AML-193 (cell line): ENCODE measurements around the gene CCDC51.
"Not testable (repeated sequence)": the region's sequence is repeated elsewhere in the genome, so short reads cannot be mapped to it uniquely, and the experiment has no call there.

ENCODE experiments used
- DNase-seq, 2 experiments: peaks; one replicate each; lab custom pipeline; 2025; lab: John Stamatoyannopoulos, UW

CCDC51 gene

DNA sequence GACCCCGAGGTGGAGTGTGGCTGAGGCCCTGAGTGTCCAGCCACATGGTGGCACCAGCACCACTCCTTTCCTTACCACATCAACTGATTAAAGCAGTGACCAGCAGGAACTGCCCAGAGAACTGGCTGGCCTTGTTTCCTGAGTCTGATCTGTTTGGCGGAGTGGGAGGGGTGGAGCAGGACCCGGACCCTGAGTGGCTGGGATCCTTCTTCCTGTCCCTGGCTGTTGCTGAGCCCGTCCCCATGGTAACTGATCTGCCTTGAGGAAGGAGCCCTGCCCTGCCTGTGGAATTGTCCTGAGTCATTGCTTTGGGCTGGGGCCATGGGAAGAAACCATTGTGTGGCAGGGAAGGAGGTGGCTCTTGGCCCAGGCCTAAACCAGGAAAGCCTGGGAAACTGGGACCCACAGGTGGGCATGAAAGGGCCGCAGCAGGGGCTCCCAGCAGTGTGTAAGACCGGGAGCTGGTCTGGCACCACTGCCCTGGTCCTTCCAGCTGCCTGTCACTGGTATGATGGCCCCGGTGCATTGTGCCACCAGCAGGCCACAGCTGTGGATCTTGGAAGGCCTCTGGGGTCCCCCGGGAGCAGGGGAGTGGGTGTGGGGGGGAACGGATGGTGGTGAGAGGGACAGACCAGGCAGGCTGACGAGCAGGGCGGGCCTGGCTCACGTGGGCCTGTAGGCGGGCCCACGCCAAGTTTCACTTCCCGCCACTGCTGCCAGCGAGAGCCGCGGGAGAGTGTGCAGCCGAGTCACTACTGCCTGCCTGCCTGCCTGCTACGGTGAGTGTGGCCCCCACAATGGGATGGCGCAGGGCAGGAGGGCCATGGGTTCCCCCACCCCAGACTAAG lies 25.8 kb upstream of the CCDC51 start:
- peak; percentile 98 for DNase-seq

DNA sequence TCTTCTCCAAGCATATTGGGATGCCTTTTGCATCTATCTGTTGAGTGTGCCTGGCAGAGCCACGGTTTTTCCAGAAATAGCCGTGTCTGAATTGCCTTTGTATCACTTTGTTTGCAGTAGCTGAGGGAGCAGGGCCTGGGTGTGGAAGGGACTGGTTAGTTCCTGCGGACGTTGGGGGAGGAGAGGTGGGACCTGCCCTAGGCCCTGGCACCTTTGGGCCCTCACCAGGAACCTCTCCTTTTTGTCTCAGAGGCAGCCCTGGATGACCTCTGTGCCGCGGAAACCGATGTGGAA lies 25.3 kb upstream of the CCDC51 start:
- DNase-seq: no peak

DNA sequence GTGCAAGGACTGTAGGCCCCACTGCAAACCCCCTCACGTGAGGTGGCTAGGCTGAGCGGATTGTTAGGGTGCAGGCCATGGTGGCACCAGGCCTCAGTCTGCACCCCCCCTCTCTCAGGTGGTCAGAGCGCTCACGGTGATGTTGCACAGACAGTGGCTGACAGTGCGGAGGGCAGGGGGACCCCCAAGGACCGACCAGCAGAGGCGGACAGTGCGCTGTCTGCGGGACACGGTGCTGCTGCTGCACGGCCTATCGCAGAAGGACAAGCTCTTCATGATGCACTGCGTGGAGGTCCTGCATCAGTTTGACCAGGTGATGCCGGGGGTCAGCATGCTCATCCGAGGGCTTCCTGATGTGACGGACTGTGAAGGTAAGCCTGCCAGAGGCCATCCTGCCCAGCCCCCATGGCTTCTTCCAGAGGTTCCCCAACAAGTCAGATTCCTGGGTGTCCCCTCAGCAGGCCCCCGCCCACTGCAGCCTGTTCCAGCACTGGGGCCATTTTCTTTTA lies 24.8 kb upstream of the CCDC51 start:
- no peak for DNase-seq

DNA sequence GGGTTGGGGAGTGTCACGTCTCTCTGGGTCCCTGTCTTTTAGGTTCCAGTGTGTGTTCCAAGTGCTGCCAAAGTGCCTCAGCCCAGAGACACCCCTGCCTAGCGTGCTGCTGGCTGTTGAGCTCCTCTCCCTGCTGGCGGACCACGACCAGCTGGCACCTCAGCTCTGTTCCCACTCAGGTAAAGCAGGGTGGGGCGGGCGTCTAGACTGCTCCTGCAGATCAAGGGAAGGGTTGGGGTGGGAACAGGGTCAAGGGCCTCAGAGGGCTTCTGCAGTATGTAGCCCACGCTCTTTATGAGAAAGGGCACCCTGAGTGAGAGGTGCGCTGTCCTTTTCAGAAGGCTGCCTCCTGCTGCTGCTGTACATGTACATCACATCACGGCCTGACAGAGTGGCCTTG lies 23.8 kb upstream of the CCDC51 start:
- DNase-seq: no peak

DNA sequence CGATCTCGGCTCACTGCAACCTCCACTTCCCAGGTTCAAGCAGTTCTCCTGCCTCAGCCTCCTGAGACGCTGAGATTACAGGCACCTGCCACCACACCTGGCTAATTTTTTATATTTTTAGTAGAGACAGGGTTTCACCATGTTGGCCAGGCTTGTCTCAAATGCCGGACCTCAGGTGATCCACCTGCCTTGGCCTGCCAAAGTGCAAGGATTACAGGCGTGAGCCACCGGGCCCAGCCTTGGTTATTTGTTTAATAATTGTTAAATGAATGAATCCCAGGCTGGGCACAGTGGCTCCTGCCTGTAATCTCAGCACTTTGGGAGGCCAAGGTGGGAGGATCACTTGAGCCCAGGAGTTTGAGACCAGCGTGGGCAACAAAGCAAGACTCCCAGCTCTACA lies 21.8 kb upstream of the CCDC51 start:
- DNase-seq: not testable (repeated sequence)

DNA sequence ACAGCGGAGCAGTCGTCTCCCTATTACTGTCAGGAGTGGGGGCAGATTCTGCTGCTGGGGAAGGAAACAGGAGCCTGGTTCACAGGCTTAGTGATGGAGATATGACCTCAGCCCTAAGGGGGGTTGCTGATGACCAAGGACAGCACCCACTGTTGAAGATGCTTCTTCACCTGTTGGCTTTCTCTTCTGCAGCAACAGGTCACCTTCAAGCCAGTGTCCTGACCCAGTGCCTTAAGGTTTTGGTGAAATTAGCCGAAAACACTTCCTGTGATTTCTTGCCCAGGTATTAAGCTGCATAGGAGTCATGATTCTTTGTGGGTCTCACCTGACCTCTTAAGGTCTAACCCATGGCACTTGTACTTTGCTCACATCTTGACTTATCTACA lies 20.6 kb upstream of the CCDC51 start:
- DNase-seq: no peak

DNA sequence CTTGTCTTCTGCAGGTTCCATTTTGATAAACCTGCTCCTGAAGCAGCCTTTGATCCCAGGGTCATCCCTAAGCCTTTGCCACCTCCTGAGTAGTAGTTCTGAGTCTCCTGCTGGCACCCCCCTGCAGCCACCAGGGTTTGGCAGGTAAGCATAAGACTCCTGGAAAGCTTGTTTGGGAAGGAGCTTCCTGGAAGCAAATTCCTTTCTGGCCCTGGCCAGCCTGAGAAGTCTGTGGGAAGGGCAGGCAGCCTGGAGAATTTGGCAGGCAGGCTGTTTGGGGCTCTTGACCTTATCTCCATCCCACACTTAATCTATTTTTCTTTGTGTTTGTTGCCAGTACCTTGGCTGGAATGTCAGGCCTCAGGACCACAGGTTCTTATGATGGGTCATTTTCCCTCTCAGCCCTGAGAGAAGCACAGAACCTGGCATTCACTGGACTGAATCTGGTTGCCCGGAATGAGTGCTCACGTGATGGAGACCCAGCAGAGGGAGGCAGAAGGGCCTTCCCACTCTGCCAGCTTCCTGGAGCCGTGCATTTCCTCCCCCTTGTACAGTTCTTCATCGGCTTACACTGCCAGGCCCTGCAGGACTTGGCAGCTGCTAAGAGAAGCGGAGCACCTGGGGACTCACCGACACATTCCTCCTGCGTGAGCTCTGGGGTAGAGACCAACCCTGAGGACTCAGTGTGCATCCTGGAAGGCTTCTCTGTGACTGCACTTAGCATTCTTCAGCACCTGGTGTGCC lies 20.0 kb upstream of the CCDC51 start:
- DNase-seq: no peak

DNA sequence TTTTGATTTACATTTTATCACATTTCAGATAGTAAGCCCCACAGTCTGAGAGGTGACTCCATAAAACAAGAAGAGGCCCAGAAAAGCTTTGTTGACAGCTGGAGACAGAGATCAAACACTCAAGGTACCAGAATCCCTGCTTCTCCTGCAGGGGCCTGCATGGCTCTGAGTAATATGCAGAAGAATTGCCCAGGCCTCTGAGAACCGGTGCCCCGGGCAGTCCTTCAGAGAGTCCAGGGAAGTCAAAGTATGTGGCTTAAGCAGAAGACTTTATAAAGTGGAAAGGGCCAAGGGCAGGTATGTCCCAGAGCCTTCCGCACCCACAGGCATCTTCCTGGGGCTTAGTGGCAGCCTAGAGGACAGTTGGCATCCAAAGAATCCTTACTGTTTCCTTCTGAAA lies 19.4 kb upstream of the CCDC51 start:
- no peak for DNase-seq

DNA sequence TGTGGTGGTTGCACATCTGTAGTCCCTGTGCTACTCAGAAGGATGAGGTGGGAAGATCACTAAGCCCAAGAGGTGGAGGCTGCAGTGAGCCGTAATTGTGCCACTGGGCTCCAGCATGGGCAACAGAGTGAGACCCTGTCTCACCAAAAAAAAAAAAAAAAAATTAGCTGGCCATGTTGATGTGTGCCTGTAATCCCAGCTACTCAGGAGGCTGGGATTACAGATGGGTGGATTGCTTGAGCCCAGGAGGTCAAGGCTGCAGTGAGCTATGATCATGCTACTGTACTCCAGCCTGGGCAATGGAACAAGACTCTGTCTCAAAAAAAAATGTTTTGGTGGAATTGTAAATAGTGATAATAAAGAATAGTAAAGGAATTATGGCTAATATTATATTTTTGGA lies 16.5 kb upstream of the CCDC51 start:
- DNase-seq: no peak

DNA sequence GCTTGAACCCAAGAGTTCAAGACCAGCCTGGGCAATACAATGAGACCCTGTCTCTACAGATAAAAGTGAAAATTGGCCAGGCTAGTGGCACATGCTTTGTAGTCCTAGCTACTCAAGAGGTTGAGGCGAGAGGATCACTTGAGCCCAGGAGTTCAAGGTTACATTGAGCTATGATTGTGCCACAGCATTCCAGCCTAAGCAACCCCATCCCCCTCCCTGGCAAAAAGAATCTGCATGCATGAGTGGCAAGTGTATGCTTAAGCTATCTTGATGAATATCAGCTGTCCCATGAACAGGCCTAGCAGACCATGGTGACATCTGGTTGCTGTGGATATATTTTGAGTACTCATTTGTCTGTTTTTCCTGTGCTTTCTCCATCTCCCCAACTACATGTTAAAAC lies 11.4 kb upstream of the CCDC51 start:
- no peak for DNase-seq

DNA sequence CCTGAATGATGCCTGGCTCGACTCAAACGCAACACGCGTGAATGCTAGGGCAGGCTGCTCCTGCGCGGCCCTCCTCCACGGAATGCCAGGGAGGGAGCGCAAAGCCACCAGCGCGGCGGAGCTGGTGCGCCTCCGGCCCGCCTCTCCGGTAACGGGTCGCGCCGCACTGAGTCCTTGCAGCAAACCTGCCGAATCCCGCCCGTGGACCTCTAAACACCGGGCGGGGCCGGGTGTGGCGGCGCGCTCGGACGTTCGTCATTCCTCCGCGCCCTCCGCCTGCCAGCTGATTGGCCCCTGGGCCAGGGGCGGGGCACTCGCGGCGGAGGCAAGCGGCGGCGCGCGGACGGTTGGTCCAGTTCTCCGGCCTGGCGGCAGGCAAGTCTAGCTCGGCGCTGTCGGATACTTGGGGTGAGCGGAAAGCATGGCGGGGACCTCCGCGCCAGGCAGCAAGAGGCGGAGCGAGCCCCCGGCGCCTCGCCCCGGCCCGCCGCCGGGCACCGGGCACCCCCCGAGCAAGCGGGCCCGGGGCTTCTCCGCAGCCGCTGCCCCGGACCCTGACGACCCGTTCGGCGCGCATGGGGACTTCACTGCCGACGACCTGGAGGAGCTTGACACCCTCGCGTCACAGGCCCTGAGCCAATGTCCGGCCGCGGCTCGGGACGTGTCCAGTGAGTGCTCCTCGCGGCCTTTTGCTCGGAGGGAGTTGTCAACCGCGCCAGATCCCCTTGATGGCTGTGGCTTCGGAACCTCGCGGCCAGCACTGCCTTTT lies 6.7 kb upstream of the CCDC51 start, which contains the start of gene ATRIP:
Gene ATRIP, plus strand, starts transcription at position 313 of the 769 bp plus-strand sequence. Its CDS starts 109 bp downstream, at position 422.
- DNase-seq: peak; percentile 91 to 96

DNA sequence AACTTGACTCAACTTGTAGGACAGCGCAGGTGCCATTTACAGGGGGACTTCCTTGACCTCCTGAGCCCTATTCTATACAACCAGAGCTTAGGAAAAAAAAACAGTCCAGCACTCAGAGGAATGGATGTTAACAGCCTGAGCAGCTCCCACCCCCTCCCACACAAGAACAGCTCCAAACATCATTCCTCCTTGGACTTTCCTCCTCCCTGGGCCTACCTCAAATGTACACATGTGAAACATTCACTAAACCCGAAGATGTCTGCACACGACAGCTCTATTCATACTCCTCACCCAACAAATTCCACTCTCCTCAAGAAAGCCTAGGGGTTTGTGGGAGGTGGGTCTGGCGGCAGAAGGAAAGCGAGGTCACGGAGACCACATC lies 6.1 kb upstream of the CCDC51 start:
- no peak for DNase-seq

DNA sequence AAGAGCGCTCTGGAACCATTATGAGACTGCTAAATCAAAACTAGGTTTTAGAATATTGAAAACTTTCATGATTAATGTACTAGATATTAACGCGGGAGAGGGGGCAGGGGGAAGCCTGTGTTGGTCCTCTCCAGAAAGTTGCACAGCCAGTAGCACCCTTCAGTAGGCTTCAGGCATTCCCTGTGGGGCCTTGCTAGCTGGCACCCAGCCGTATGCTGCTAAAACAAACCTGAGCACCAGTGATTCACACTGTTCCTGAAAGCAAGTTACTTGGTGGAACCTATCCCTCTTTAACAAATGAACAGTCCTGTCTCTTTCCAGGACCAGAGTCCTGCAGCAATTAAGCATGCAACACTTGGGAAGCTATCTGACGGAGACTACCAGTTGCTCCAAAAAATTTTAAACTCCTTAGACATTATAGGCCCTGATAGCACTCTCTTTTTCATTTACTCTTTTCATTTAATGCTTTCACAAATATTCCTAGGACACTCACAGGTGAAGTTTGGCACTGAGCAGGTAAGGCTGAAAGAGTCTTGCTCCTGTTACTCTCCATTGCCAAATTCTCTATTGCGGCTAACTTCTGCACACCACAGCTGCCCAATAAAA lies 5.5 kb upstream of the CCDC51 start:
- DNase-seq: no peak

DNA sequence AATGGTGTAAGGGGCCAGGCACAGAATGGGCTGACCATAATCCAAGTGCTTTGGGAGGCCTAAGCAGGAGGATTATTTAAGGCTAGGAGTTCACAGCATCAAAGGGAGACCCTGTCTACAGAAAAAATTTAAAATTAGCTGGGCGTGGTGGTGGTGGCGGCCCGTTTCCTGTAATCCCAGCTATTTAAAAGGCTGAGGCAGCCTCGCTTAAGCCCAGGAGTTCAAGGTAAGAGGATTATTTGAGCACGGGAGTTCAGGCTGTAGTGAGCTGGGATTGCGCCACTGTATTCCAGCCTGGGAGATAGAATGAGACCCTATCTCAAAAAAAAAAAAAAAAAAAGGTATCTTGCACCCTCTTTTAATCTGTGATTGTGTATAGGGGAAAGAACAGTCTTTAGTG lies 2.0 kb upstream of the CCDC51 start:
- DNase-seq: no peak

DNA sequence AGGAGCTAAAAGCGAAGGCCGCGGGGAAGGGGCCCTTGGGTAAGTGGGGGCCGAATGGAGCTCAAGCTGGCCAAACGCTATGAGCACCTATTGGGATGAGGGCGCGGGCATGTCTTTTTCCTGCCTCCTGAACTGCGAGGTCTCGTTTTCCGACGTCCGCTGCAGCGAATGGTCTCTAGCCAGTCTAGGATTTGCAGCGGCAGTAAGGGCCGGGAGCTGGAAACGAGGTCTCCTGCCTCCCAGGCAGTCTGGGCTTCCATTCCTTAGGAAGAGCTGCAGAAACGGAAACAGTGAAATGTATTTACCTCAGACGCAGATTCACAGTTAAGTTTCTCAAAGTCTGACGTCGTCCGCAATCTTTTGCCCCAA lies 655 bp upstream of the CCDC51 start:
- no peak for DNase-seq

DNA sequence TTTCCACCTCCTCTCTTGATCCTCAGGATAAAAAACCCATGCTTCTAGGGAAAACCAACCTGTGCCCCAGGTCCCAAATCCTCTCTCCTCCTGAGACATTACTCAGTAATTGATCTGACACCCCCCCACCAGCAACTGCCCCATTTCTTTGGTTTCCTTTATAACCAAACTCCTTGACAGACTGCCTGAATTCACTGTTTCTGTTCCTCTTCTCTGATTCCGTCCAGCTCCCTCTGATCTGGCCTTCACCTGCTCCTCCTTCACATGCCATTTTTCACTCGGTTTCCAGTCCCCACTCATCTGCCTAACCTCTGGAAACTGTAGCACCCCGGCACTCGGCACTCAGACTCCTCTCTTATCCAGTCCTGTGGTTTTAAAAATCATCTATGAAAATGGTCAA lies 2.1 kb downstream of the CCDC51 start:
- no peak for DNase-seq

DNA sequence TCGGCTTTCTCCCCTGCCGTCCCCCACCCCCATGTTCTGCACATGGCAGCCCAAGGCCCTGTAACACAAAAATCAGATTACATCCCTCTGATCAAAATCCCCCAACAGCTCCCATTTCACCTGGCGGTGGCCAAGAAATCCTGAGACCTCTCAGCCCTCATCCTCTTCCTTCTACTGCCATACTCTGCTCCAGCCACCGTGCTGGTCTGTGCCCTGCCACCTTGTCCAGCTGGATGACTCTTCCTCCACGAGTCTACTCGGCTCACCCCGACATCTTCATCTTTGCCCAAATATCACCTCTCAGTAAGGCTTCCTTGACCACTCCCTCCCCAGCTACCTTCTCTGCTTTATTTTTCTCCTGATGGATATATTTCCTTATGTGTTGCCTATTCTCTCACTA lies 3.1 kb downstream of the CCDC51 start:
- no peak for DNase-seq

DNA sequence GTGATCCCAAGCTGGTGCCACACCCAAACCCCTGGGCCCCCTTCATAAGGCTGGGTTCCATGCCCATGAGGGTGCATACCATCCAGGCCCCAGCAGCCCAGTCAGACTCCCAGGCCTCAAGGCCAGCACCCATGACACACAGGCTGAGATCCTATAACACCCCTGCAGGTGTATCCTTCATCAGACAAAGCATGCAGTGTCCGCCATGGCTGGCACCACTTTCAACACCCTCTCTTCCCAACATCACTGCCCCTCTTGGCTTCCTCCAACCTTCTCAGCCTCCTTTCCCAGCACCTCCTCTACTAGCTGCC lies 3.5 kb downstream of the CCDC51 start:
- no peak for DNase-seq

DNA sequence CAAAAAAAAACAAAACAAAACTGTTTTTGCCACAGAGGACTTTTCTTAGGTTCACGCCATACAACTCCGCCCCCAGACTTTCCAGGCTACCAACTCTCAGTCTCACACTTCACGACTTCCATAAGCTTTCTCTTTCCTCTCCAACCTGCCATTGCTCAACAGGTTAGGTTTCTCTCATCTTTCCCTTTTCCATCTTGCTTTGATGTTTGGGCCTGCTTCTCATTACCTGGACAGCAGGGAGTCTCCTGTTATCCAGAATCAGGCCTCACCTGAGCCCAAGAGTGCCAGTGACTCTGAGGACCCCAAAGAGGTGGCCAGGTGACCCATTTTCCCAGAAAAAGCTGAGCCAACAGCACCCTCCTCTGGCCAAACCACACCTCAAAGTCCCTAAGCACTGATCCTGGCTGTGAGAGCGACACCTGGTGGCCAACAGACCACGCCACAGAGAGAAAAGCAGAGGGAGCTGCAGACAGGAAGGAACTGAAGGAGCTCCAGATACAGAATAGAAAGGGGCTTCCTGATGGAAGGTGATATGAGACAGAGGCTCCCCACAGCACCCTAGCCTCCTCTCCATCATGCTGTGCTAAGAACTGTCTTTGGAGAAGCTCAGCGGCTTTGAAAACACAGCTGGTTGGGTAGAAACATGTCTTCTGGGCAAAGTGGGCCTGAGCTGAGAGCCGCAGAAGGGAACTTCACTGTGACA lies 4.0 kb downstream of the CCDC51 start:
- DNase-seq: peak; percentile 88 to 89

DNA sequence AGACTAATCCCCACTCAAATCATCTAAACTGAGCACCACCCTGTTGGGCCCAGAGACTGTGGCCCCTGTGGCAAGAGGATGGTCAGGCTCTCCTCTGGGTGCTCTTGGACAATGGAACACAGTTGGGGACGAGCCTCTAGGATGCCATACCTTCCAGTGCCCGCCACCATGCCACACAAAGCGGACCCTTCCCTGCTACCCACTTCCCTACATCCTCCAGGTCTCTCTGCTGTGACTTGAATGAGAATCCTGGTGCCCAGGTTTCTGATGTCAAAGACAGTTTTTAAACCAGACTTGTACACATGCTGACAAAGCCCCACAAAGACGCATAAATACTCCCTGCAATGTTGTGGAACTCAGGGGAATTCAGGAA lies 4.7 kb downstream of the CCDC51 start:
- DNase-seq: no peak

DNA sequence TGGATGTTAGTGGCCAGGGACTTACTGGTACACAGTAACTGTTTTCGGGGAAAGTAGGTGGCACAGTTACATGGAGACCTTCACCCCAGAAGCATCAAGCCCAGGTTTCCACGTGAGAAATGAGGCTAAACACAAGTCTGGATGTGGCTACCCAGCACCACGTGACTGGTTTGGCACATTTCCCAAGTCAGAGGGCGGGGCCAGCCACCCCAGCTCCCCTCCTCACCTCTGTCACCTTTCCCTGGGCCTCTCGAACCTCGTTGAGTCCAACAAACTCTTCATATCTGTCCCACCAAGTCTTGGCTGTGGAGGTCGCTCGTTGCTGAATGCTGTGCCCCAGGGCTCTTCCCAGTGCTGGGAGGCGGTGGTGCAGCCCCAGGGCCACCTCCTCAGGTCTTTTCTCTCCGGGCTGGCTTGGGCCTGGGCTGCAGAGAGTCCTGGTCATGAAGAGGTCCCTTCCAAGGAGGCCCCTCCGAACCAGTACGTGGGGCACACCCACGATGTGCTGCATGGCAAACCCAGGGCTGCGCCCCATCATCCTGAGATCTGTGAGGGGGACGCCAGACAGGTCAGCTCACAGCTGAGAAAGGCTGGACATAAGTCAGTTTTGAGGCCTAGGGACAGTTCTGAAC lies 5.2 kb downstream of the CCDC51 start:
- no peak for DNase-seq
